HTERT RPE-1 (cell line): ENCODE results near the gene NT5C3B.
"Not testable (repeated sequence)": the region's sequence is repeated elsewhere in the genome, so short reads cannot be mapped to it uniquely, and the experiment has no call there.

Experiments used
- in situ Hi-C: fragments of 300-500 bp; cut with MboI; formaldehyde crosslinking; loops from 4 replicates; pipeline ENCODE4 v1.14.3; 2020; ENCODE audit warnings: low sequenced_read_pairs

NT5C3B gene

GRCh38 chr17:41835800-41836549 is at the start of gene NT5C3B:
Gene NT5C3B (minus strand): TSS chr17:41836232. CDS start chr17:41836193, 39 bp downstream.
- in situ Hi-C loops: no loop called here

DNA sequence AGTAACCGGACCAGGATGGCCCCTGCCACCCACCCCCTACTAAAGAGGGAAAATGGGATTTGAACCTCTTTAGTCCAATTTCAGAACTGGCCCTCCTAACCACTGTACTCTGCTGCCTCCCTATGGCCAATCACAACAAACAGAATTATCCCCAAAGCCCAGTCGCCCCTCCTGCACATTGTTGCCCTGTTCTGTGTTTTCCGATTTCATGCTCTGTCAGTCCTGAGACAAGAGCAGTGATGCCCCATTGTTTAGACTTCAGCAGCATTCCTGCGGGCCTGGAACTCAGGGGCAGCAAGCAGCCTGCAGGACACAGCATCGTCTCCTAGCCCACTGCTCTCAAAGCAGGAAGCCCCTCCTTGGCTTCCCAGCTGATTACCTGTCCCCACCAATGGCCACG is 49.7 kb upstream of the NT5C3B start:
- in situ Hi-C loops: no loop called here

- in situ Hi-C loops: no loop called here
These were observed 46.7 kb upstream of the NT5C3B start for GRCh38 chr17:41882756-41883155.

DNA sequence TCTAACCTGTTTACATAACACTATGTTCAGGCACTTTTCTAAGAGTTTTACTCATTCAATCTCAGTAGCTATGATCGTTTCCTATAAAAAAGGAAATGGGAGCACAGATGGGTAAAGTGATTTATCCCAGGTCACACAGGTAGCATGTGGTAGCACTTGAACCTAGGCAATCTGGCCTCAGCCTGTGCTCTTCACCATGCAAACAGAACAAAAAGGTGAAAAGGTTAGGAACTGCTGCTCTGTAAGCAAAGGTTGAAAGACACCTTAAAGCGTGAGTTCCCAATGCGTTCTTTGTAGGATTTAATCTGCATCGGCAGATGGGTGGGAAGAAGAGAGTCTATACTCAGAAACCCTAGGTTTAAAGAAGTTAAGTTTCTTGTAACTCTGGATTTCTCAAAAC is 44.1 kb upstream of the NT5C3B start:
- in situ Hi-C loops: no loop called here

DNA sequence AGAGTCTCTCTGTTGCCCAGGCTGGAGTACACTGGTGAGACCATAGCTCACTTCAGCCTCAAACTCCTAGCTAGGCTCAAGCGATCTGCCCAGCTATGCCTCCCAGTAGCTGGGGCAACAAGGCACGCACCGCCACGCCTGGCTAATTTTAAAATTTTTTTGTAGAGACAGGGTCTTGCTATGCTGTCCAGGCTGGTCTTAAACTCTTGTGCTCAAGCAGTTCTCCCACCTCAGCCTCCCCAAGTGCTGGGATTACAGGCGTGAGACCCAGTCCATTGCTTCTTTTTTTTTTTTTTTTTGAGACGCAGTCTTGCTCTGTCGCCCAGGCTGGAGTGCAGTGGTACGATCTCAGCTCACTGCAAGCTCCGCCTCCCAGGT is 38.2 kb upstream of the NT5C3B start:
- in situ Hi-C loops: not testable (repeated sequence)

DNA sequence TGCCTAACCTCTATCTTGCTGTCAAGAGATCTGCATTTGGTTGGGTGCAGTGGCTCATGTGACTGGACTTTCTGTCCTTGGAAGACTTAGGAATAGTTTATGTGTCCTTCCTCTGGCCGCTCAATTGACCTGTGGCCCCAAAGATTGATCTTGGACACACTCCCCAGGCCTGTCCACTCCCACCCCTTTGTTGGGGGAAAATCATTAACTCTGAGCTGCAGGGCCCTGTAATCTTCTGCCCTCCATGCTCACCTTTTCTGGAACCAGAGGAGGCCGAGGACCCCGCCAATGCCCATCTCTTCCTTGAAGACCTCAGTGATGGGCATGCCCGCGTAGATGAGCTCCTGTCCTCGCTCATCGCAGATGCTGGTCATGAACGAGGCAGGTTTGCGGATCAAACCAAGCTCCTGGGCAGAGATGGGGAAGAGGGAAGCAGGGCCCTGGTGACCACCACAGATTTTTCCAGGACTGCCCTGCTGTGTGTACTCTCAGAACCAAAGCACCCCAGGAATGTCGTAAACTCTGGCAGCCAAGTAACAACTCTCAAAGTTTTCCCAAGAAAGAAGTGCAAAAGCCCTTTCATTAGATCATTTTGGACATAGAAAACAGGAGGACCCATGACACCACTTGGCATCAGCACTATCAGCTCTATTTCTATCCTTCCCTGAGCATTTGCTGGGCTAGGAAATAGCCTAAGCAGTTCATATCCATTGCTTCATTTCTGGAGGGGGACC is 37.7 kb upstream of the NT5C3B start:
- in situ Hi-C loops: no loop called here

GRCh38 chr17:41871789-41872188 is 35.8 kb upstream of the NT5C3B start:
- in situ Hi-C loops: no loop called here

GRCh38 chr17:41870627-41871026 is 34.6 kb upstream of the NT5C3B start:
- in situ Hi-C loops: no loop called here

GRCh38 chr17:41870097-41870496 is 34.1 kb upstream of the NT5C3B start:
- in situ Hi-C loops: no loop called here

- in situ Hi-C loops: no loop called here
These were observed 33.4 kb upstream of the NT5C3B start for GRCh38 chr17:41869426-41869825.

GRCh38 chr17:41868568-41868967 is 32.5 kb upstream of the NT5C3B start:
- in situ Hi-C loops: no loop called here

DNA sequence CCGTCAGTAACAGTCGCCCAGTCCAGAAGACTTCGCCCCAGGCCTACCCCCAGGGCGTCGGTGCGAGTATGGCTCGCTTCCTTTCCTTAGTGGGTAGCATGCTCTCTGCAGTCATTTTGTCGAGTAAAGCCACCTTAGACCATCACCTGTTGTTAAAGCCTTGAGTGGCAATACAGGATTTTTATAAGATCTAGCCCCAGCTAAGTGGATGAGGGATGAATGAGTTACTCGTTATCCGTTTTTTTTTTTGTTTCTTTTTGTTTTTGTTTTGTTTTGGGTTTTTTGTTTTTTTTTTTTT is 29.5 kb upstream of the NT5C3B start:
- in situ Hi-C loops: no loop called here

GRCh38 chr17:41864836-41865595 is 29.0 kb upstream of the NT5C3B start, which contains the start of gene KLHL11:
Gene KLHL11 (minus strand): TSS chr17:41865423. CDS start chr17:41865370, 53 bp downstream.
- in situ Hi-C loops: no loop called here

DNA sequence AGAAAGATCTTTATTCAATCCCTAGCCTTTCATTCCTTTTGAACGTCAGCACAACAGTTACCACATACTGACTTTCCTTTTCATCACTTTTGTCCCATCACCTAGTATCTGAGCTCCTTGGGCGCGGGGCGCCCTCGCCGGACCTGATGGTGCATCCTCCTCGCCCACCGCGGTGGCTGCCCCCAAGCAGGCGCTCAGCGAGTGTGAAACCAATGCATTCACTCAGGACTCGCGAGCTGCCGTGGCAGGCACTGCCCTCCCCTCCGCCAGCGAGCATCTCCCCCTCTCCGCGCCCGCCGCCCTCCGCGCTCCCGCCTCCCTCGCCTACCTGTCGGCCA is 28.4 kb upstream of the NT5C3B start:
- in situ Hi-C loops: no loop called here

DNA sequence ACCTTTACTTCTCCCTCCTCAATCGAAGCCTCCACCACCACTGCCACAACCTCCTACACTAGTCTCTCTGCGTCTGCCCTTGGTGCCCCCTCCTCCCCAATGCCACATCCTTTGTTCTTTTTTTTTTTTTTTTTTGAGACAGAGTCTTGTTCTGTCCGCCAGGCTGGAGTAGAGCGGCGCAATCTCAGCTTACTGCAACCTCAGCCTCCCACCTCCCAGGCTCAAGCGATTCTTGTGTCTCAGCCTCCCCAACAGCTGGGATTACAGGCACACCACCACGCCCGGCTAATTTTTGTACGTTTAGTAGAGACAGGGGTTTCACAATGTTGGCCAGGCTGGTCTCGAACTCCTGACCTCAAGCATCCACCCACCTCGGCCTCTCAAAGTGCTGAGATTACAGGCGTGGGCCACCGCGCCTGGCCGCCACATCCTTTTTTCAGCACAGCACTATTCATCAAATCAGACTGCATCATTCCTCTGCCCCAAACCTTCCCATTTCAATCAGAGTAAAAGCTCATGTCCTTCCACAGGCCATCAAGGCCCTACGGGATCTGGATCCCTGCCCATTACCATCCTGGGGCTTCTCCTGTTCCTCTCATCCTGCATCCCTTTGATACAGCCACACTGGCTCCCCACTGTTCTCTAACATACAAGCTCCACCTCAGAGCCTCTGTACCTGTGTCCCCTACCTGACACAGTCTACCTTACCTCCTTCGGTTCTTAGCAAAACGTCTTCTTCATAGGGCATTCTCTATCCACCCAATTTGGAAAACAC is 27.2 kb upstream of the NT5C3B start:
- in situ Hi-C loops: no loop called here

- in situ Hi-C loops: no loop called here
These were observed 24.4 kb upstream of the NT5C3B start for GRCh38 chr17:41860254-41860931.

DNA sequence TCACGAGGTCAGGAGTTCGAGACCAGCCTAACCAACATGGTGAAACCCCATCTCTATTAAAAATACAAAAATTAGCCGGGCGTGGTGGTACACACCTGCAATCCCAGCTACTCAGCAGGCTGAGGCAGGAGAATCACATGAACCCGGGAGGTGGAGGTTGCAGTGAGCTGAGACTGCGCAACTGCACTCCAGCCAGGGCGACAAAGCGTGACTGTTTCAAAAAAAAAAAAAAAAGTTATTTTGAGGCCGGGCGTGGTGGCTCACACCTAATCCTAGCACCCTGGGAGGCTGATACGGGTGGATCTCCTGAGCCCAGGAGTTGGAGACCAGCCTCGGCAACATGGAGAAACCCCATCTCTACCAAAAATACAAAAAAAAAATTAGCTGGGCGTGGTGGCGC is 15.3 kb upstream of the NT5C3B start:
- in situ Hi-C loops: not testable (repeated sequence)

DNA sequence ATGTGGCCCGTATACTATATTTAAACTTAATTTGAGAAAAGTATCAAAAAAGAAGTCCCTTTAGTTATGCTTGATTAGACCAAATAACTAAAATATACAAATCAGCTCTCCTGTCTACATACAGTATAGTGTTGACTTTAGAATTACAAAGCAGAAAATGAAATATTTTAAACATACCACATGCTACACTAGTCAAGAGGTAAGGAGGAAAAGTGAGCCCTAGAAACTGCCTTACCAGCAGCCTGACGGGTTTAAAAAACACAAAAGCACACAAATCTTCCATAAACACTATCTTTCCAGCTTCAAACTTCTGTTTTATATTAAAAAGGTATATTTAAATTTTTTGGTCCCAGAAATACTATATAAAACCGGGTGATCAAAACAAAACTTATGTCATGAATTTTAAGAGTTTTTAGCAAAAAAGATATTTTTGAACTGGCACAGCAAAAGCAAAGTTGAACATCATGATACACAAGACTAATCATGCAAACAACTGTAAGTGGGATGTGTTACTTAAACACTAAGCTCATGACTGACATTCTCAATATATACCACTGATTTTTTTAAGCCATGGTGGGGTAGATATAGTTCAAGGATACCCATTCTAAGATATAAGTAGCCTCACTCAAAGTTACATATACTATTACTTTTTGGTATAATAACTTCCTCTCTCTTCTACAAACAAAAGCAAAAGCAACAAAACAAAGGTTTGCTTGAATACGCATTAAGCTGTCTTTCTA is 13.4 kb upstream of the NT5C3B start:
- in situ Hi-C loops: no loop called here

GRCh38 chr17:41848788-41849187 is 12.8 kb upstream of the NT5C3B start:
- in situ Hi-C loops: no loop called here

GRCh38 chr17:41844971-41845370 is 8.9 kb upstream of the NT5C3B start:
- in situ Hi-C loops: no loop called here
